Ascending aorta (tissue), 2 donors: Measurements from ENCODE around the gene PEX10. TPM values are rescaled to one million over a fixed set of nuclear protein-coding genes. Genes with fewer than 3 reads are reported as not detected.

Source experiments
- DNase-seq, 2 donors: peaks; one replicate each; pipeline ENCODE4 v3.0.0-alpha.2; 2019; ENCODE audit warnings: low spot score in 2 of 2
- H3K27ac ChIP-seq, 2 donors: fragments of 200-600 bp; sonication (generic); one replicate each; pipeline ENCODE4 v1.5.1; 2016 to 2017; ENCODE audit warnings: mild to moderate bottlenecking in 1 of 2
- H3K27me3 ChIP-seq: fragments of 200-600 bp; sonication (generic); one replicate; pipeline ENCODE4 v1.5.1; 2017
- H3K36me3 ChIP-seq, 2 donors: fragments of 200-600 bp; sonication (generic); one replicate each; pipeline ENCODE4 v1.5.1; 2016
- H3K4me1 ChIP-seq, 2 donors: fragments of 200-600 bp; sonication (generic); one replicate each; pipeline ENCODE4 v1.5.1; 2016 to 2017; ENCODE audit warnings: mild to moderate bottlenecking in 1 of 2
- H3K4me3 ChIP-seq, 2 donors: fragments of 200-600 bp; sonication (generic); one replicate each; pipeline ENCODE4 v1.5.1; 2016 to 2017; ENCODE audit warnings: mild to moderate bottlenecking in 1 of 2
- H3K9me3 ChIP-seq, 2 donors: fragments of 200-600 bp; sonication (generic); one replicate each; pipeline ENCODE4 v1.5.1; 2016
- CTCF ChIP-seq, 3 experiments: fragments of 200-600 bp in 2 of 3; fragments of 450-650 bp in 1 of 3; sonication (generic) in 2 of 3; IDR thresholded peaks; one replicate each; pipeline ENCODE4 v1.5.1; 2016 to 2019; ENCODE audit warnings: antibody characterized with exemption in 3 of 3, mild to moderate bottlenecking in 1 of 3, moderate library complexity in 1 of 3
- intact Hi-C: fragments of 100-400 bp; cut with DNase I; formaldehyde crosslinking; loops from one replicate; pipeline ENCODE4 v1.15.1; 2023
- total RNA-seq: library from RNA; depleted of rRNA; stranded (reverse); fragments of >200 nt; gene quantifications from one replicate; pipeline ENCODE4 v1.1.0, GENCODE V29; 2016

PEX10 gene
- total RNA-seq, 1 donor from 2014 or later, result 26.1 TPM

DNA sequence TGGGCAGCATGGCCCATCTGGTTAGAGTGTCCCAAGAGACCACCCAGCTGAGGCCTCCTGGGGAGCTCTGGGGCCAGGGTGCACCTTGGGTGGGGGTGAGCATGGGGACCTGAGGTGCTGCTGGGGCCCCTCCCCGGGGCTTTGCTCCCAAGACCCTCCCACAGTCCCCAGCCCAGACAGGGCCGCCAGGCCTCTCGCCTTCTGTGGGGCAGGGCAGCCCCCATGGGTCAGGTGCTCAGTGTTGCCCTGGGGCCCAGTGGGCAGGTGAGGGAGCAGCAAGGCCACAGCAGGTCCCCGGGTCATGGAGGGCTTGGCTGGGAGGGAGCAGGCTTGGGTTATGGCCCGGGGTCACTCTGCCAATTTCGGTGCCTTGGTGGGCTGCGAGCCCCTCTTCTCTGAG, 24.5 kb upstream of the PEX10 start:
- no peak for DNase-seq
- Histone ChIP-seq H3K27ac (no peak overlapping the region), H3K9me3 (no peaks in the 10 kb centered on the region), H3K4me1 (no peaks in the 10 kb centered on the region), H3K36me3 (no peaks in the 10 kb centered on the region), H3K4me3 (no peak overlapping the region), H3K27me3 (peaks cover 4% of the 10 kb centered on the region)
- intact Hi-C loops, result no loop called here
- TF ChIP-seq CTCF (IDR thresholded peaks at IDR 0.05), result no peak

GRCh38 chr1:2435746-2436355, 23.5 kb upstream of the PEX10 start:
- peaks cover 4% of the 10 kb centered on the region for H3K27me3 ChIP-seq
- no peak overlapping the region for H3K27ac ChIP-seq
- intact Hi-C loops, result no loop called here
- no peak for TF ChIP-seq CTCF (IDR thresholded peaks at IDR 0.05)
- no peaks in the 10 kb centered on the region for H3K4me1 ChIP-seq
- no peaks in the 10 kb centered on the region for H3K9me3 ChIP-seq
- no peaks in the 10 kb centered on the region for H3K36me3 ChIP-seq
- H3K4me3 ChIP-seq, result no peak overlapping the region
- no peak for DNase-seq

- H3K4me1 ChIP-seq, result no peaks in the 10 kb centered on the region
- TF ChIP-seq CTCF (IDR thresholded peaks at IDR 0.05), result no peak
- no peaks in the 10 kb centered on the region for H3K36me3 ChIP-seq
- no peak overlapping the region for H3K4me3 ChIP-seq
- no peak overlapping the region for H3K27ac ChIP-seq
- intact Hi-C loops, result no loop called here
- H3K27me3 ChIP-seq, result peaks cover 4% of the 10 kb centered on the region
- H3K9me3 ChIP-seq, result no peaks in the 10 kb centered on the region
- DNase-seq, result no peak
Measured at GRCh38 chr1:2435091-2435490, 22.7 kb upstream of the PEX10 start.

GRCh38 chr1:2433936-2434655, 21.7 kb upstream of the PEX10 start:
- no peaks in the 10 kb centered on the region for H3K9me3 ChIP-seq
- H3K27me3 ChIP-seq, result peaks cover 4% of the 10 kb centered on the region
- H3K4me1 ChIP-seq, result no peaks in the 10 kb centered on the region
- H3K4me3 ChIP-seq, result no peak overlapping the region
- TF ChIP-seq CTCF (IDR thresholded peaks at IDR 0.05), result no peak
- H3K36me3 ChIP-seq, result no peaks in the 10 kb centered on the region
- no peak for DNase-seq
- intact Hi-C loops, result no loop called here
- H3K27ac ChIP-seq, result no peak overlapping the region

GRCh38 chr1:2433196-2433595, 20.8 kb upstream of the PEX10 start:
- TF ChIP-seq CTCF (IDR thresholded peaks at IDR 0.05), result no peak
- DNase-seq, result no peak

More at GRCh38 chr1:2433196-2433595, 20.8 kb upstream of the PEX10 start:
- Histone ChIP-seq H3K9me3 (no peaks in the 10 kb centered on the region), H3K36me3 (no peaks in the 10 kb centered on the region), H3K4me1 (no peaks in the 10 kb centered on the region), H3K27me3 (no peaks in the 10 kb centered on the region), H3K27ac (no peak overlapping the region), H3K4me3 (no peak overlapping the region)
- intact Hi-C loops, result no loop called here
